ENCODE data around the gene PSMD3. TPM values are rescaled to one million over a fixed set of nuclear protein-coding genes. Genes with fewer than 3 reads are reported as not detected.

PSMD3 gene
- total RNA-seq, result 100 to 1,000 TPM in 1 of 4 donors, 10 to 100 TPM in 3; 64.7 to 109 (median 72.1) TPM

DNA sequence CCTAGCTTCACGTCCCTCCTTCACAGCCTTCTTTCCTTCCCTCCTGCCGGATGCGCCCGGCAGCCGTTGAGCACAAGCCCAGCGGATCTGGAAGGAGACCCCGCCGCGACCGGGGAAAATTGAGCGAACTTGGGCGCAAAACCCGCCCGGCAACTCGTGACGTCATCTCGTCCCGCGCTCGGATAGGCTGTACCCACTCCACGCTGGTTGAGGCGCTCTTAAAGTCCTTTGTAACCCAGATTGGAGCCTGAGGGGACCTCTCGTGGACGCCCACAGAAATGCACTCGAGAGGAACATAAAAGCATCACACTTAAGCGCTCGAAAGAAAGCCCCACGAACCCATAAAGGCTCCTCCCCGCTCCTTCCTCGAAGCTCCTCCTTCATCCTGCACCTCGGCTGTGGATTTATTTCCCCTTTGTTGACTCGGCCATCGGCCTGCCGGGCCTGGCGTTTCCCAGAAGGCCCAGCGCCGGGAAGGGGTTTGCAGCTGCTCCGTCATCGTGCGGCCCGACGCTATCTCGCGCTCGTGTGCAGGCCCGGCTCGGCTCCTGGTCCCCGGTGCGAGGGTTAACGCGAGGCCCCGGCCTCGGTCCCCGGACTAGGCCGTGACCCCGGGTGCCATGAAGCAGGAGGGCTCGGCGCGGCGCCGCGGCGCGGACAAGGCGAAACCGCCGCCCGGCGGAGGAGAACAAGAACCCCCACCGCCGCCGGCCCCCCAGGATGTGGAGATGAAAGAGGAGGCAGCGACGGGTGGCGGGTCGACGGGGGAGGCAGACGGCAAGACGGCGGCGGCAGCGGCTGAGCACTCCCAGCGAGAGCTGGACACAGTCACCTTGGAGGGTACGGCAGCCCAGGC, at the start of gene PSMD3:
Gene PSMD3 (plus strand): TSS at position 457 of the 856 bp plus-strand sequence. CDS start 164 bp downstream, at position 621.
- 0 to 1% methylated on average over 49 to 56 of the region's 84 CpGs for WGBS, 2 donors
- Histone ChIP-seq H3K9me3 (no peaks in the 10 kb centered on the region), H3K4me1 (peaks cover 0 to 35% (median 21%) of the 10 kb centered on the region in 4 donors), H3K36me3 (peaks cover 0 to 16% (median 13%) of the 10 kb centered on the region in 3 donors), H3K27ac (peak within 1 kb of the TSS; percentile 61 to 96 (median 92)), H3K27me3 (peaks cover 0 to 4% of the 10 kb centered on the region in 2 donors), H3K4me3 (peak within 1 kb of the TSS; percentile 63 to 95 (median 90))
- peak; percentile 98 to 99 for DNase-seq (ENCODE audit: low spot score in 2 of 2)
- peak; percentile 70 to 89 for TF ChIP-seq POLR2A (IDR thresholded peaks at IDR 0.05)
- peak; percentile 97 to 98 for TF ChIP-seq EP300 (IDR thresholded peaks at IDR 0.05)
- TF ChIP-seq, protein P1, sequence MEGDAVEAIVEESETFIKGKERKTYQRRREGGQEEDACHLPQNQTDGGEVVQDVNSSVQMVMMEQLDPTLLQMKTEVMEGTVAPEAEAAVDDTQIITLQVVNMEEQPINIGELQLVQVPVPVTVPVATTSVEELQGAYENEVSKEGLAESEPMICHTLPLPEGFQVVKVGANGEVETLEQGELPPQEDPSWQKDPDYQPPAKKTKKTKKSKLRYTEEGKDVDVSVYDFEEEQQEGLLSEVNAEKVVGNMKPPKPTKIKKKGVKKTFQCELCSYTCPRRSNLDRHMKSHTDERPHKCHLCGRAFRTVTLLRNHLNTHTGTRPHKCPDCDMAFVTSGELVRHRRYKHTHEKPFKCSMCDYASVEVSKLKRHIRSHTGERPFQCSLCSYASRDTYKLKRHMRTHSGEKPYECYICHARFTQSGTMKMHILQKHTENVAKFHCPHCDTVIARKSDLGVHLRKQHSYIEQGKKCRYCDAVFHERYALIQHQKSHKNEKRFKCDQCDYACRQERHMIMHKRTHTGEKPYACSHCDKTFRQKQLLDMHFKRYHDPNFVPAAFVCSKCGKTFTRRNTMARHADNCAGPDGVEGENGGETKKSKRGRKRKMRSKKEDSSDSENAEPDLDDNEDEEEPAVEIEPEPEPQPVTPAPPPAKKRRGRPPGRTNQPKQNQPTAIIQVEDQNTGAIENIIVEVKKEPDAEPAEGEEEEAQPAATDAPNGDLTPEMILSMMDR (IDR thresholded peaks at IDR 0.05), result peak; percentile 74 to 96 (median 94)

DNA sequence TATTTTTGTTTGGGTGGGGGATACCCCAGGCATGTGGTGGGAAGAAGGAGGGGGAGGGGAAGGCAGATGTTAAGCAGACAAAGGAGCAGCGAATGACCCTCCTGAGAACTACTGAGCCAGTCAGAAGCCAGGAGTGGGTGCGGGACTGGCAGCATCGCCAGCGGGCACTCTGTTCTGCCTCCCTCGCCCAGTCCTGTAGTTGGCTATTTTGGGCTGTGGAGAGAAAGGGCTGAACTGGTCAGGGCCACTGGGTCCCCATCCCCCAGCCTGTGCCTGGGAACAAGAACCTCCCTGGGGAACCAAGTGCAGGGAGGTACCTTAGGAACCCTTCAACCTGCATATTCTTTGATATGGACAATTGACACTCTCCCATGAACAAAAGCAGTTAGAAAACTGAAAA, 46.7 kb upstream of the PSMD3 start:
- H3K4me1 ChIP-seq, result peaks cover 0 to 7% (median 1%) of the 10 kb centered on the region in 4 donors
- H3K9me3 ChIP-seq, result no peaks in the 10 kb centered on the region
- H3K36me3 ChIP-seq, result no peaks in the 10 kb centered on the region
- H3K27ac ChIP-seq, result no peak overlapping the region
- no peak for DNase-seq (ENCODE audit: low spot score in 2 of 2)
- no peak overlapping the region for H3K4me3 ChIP-seq
- no peaks in the 10 kb centered on the region for H3K27me3 ChIP-seq
- 54 to 79% methylated on average over 5 of the region's 5 CpGs for WGBS, 2 donors
- TF ChIP-seq, protein P1 (IDR thresholded peaks at IDR 0.05), result no peak
- TF ChIP-seq POLR2A (IDR thresholded peaks at IDR 0.05) (no peak), EP300 (IDR thresholded peaks at IDR 0.05) (no peak)

DNA sequence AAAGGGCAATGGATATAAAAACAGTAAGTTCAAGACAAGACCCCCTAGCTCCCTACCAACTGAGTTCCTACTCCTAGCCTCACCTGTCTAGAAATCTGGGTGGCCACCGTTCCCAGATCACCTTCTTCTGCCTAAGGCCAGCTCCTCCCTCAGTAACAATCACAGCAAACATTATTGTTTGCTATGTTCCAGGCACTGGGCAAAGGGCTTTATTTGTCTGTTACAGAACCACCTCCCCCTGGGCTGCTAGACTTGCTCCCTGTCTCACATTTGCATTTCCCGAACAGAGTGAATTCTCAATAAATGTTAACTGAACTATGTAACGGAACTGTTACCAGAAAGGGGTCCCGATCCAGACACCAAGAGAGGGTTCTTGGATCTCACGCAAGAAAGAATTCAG, 46.3 kb upstream of the PSMD3 start:
- Histone ChIP-seq H3K36me3 (no peaks in the 10 kb centered on the region), H3K27ac (no peak overlapping the region), H3K4me3 (no peak overlapping the region), H3K27me3 (no peaks in the 10 kb centered on the region), H3K9me3 (no peaks in the 10 kb centered on the region), H3K4me1 (peaks cover 0 to 3% (median 0%) of the 10 kb centered on the region in 4 donors)
- WGBS, 2 donors, result 68 to 76% methylated on average over 5 of the region's 5 CpGs
- no peak for DNase-seq (ENCODE audit: low spot score in 2 of 2)
- TF ChIP-seq EP300 (IDR thresholded peaks at IDR 0.05) (no peak), POLR2A (IDR thresholded peaks at IDR 0.05) (no peak)
- TF ChIP-seq, protein P1 (IDR thresholded peaks at IDR 0.05), result no peak

DNA sequence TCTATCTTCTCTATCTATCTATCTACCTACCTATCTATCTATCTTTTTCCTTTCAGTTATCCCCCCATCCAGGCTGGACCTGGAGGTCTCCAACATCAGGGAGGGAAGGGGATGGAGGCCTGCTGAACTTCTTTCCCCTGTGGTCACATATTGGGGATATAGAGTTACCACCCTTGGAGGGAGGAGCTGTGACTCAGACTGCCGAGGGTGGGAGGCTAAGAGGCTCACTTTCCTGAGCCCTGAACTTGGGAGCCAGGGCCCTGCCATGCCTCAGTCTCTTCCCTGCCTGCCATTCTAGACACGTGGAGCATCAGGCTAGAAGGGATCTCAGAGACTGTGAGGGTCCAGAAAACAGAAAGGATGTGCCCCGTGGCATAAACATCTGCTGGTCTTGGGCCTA, 44.7 kb upstream of the PSMD3 start:
- Histone ChIP-seq H3K27me3 (no peaks in the 10 kb centered on the region), H3K36me3 (no peaks in the 10 kb centered on the region), H3K4me3 (no peak overlapping the region), H3K27ac (no peak overlapping the region), H3K9me3 (no peaks in the 10 kb centered on the region), H3K4me1 (no peaks in the 10 kb centered on the region)
- TF ChIP-seq POLR2A (IDR thresholded peaks at IDR 0.05) (no peak), EP300 (IDR thresholded peaks at IDR 0.05) (no peak)
- TF ChIP-seq, protein P1 (IDR thresholded peaks at IDR 0.05), result no peak
- no peak for DNase-seq (ENCODE audit: low spot score in 2 of 2)
- 47 to 77% methylated on average over 2 to 3 of the region's 3 CpGs for WGBS, 2 donors

DNA sequence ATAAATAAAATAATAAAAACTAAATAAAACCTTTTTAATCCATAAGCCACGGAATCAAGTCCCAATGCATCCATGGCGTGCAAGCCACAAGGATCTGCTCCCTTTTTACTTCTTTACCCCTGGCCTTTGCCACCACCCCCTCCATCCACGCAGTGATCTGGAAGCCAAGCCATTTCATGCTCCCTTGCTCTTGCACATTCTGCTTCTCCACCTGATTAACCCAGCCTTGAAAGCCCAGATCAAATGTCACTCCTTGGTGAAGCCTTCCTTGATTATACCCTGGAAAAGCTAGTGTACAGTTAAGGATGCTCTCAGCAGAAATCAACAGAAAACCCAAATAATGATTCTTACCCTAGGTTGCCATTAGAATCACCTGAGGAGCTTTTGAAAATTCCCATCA, 43.2 kb upstream of the PSMD3 start:
- H3K4me3 ChIP-seq, result no peak overlapping the region
- H3K9me3 ChIP-seq, result no peaks in the 10 kb centered on the region
- no peaks in the 10 kb centered on the region for H3K36me3 ChIP-seq
- H3K27me3 ChIP-seq, result no peaks in the 10 kb centered on the region
- WGBS, 2 donors, result 89 to 94% methylated on average over 3 of the region's 3 CpGs
- no peak for DNase-seq (ENCODE audit: low spot score in 2 of 2)
- TF ChIP-seq, protein P1 (IDR thresholded peaks at IDR 0.05), result no peak
- TF ChIP-seq POLR2A (IDR thresholded peaks at IDR 0.05) (no peak), EP300 (IDR thresholded peaks at IDR 0.05) (no peak)
- H3K4me1 ChIP-seq, result no peaks in the 10 kb centered on the region
- H3K27ac ChIP-seq, result no peak overlapping the region
